Thyroid gland (tissue), 4 donors: ENCODE results near the gene MARCHF2.

Experiments used
- CTCF ChIP-seq, 6 experiments: fragments of 200-600 bp in 3 of 6; fragments of 450-650 bp in 3 of 6; sonication (generic) in 3 of 6; IDR thresholded peaks; one replicate each; pipeline ENCODE4 v1.5.1; 2016 to 2019; ENCODE audit warnings: antibody characterized with exemption in 6 of 6, mild to moderate bottlenecking in 2 of 6, inconsistent platforms in 1 of 6, moderate library complexity in 1 of 6
- POLR2A ChIP-seq, 2 donors: fragments of 450-650 bp; IDR thresholded peaks; one replicate each; pipeline ENCODE4 v1.6.1; 2017; ENCODE audit warnings: antibody characterized with exemption in 2 of 2, mild to moderate bottlenecking in 2 of 2, moderate library complexity in 1 of 2

- no peak for TF ChIP-seq CTCF (IDR thresholded peaks at IDR 0.05)
- TF ChIP-seq POLR2A (IDR thresholded peaks at IDR 0.05), result no peak
Measured at GRCh38 chr19:8484331-8484894, 71.3 kb downstream of the MARCHF2 start.
